Upper lobe of left lung (tissue), 4 donors: ENCODE results near the gene FKBP9.
"Not testable (repeated sequence)": the region's sequence is repeated elsewhere in the genome, so short reads cannot be mapped to it uniquely, and the experiment has no call there.

Experiments
- CTCF ChIP-seq, 6 experiments: fragments of 450-650 bp in 4 of 6; fragments of 200-600 bp in 2 of 6; sonication (generic) in 2 of 6; IDR thresholded peaks; one replicate each; pipeline ENCODE4 v1.5.1; 2016 to 2019; ENCODE audit warnings: antibody characterized with exemption in 6 of 6
- POLR2AphosphoS5 ChIP-seq, 2 donors: sonication (generic); formaldehyde crosslinking; IDR thresholded peaks; one replicate each; pipeline ENCODE4 v1.5.1; 2017; ENCODE audit warnings: antibody characterized with exemption in 2 of 2

- TF ChIP-seq CTCF, POLR2AphosphoS5 (IDR thresholded peaks at IDR 0.05): not testable (repeated sequence)
These were observed 10.0 kb downstream of the FKBP9 start for GRCh38 chr7:32967268-32967582.
